Peyer's patch (tissue), 4 donors: ENCODE data around the gene SHISA8. TPM values are rescaled to one million over a fixed set of nuclear protein-coding genes. Genes with fewer than 3 reads are reported as not detected.

ENCODE experiments used
- DNase-seq, 3 donors: peaks; one replicate each; pipeline ENCODE4 v3.0.0-alpha.2; 2017 to 2019
- H3K27ac ChIP-seq, 4 donors: fragments of 200-600 bp; sonication (generic); one replicate each; pipeline ENCODE4 v1.5.1; 2016 to 2019
- H3K27me3 ChIP-seq, 2 donors: fragments of 200-600 bp; sonication (generic); one replicate each; pipeline ENCODE4 v1.5.1; 2019
- H3K36me3 ChIP-seq, 3 donors: fragments of 200-600 bp; sonication (generic); one replicate each; pipeline ENCODE4 v1.5.1; 2016 to 2019
- H3K4me1 ChIP-seq, 4 donors: fragments of 200-600 bp; sonication (generic); one replicate each; pipeline ENCODE4 v1.5.1; 2016 to 2019
- H3K4me3 ChIP-seq, 4 donors: fragments of 200-600 bp; sonication (generic); 1 replicate in 3 of 4; 2 replicates in 1 of 4; pipeline ENCODE4 v1.5.1; 2016 to 2019; ENCODE audit warnings: mild to moderate bottlenecking in 1 of 4
- H3K9me3 ChIP-seq, 4 donors: fragments of 200-600 bp; sonication (generic); one replicate each; pipeline ENCODE4 v1.5.1; 2016 to 2019; ENCODE audit warnings: mild to moderate bottlenecking in 1 of 4
- POLR2A ChIP-seq, 2 donors: fragments of 450-650 bp; IDR thresholded peaks; one replicate each; pipeline ENCODE4 v1.5.1; 2017; ENCODE audit warnings: antibody characterized with exemption in 2 of 2, mild to moderate bottlenecking in 2 of 2, moderate library complexity in 2 of 2
- total RNA-seq, 4 donors: library from RNA; depleted of rRNA; stranded (reverse); fragments of >200 nt; gene quantifications; one replicate each; pipeline ENCODE4 v1.1.0, GENCODE V29; 2016
- TF ChIP-seq, protein P1 (sequence below), 6 experiments: fragments of 450-650 bp in 4 of 6; fragments of 200-600 bp in 2 of 6; sonication (generic) in 1 of 6; IDR thresholded peaks; one replicate each; pipeline ENCODE4 v1.5.1; 2017 to 2019; ENCODE audit warnings: antibody characterized with exemption in 6 of 6, mild to moderate bottlenecking in 3 of 6, moderate library complexity in 1 of 6

SHISA8 gene
- total RNA-seq, 4 donors from 2014 or later, result not detected

DNA sequence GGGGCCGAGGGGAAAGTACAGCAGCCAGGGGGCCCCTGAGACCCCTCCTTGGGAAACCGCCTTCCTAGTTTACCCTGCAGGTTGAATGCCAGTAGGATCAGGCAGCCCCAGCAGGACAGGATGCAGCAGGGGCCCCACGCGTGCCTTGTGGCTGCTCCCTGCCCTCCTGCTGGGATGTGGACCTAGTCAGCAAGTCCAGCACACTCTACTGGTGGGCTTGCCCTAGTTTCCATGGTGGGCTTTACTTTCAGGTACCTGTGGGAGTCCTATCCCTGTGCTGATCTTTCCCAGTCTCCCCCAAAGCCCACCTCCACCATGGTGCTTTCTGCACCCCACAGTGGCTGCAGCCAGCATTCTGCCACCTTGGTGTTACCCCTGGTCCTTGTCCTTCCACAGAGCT lies 22.2 kb downstream of the SHISA8 start:
- H3K27ac ChIP-seq, result no peak overlapping the region
- H3K4me1 ChIP-seq, result no peaks in the 10 kb centered on the region
- no peak for DNase-seq
- H3K27me3 ChIP-seq, result no peaks in the 10 kb centered on the region
- H3K9me3 ChIP-seq, result no peaks in the 10 kb centered on the region
- peaks cover 0 to 95% (median 0%) of the 10 kb centered on the region in 3 donors for H3K36me3 ChIP-seq
- TF ChIP-seq, protein P1, sequence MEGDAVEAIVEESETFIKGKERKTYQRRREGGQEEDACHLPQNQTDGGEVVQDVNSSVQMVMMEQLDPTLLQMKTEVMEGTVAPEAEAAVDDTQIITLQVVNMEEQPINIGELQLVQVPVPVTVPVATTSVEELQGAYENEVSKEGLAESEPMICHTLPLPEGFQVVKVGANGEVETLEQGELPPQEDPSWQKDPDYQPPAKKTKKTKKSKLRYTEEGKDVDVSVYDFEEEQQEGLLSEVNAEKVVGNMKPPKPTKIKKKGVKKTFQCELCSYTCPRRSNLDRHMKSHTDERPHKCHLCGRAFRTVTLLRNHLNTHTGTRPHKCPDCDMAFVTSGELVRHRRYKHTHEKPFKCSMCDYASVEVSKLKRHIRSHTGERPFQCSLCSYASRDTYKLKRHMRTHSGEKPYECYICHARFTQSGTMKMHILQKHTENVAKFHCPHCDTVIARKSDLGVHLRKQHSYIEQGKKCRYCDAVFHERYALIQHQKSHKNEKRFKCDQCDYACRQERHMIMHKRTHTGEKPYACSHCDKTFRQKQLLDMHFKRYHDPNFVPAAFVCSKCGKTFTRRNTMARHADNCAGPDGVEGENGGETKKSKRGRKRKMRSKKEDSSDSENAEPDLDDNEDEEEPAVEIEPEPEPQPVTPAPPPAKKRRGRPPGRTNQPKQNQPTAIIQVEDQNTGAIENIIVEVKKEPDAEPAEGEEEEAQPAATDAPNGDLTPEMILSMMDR (IDR thresholded peaks at IDR 0.05), result no peak
- TF ChIP-seq POLR2A (IDR thresholded peaks at IDR 0.05), result no peak
- H3K4me3 ChIP-seq, result no peak overlapping the region

DNA sequence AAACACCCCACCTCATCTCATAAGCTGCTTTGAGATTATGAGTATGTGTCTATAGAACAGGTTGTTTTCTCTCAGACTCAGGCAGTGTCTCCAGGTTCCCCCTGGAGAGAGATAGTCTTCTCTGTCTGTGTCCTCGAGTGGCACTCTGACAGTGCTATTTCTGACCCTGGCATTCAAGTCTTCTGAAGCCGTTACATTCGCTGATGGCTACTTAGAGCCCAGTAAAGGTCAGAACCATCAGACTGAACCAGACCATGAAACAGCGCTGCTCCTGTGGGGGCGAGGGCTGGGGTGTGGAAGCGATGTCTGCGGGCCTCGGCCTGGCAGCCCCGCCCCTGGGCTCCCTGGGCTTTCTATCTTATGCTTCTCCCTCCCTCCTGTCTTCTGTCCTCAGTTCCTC lies 23.5 kb downstream of the SHISA8 start:
- Histone ChIP-seq H3K4me1 (no peaks in the 10 kb centered on the region), H3K27me3 (no peaks in the 10 kb centered on the region), H3K36me3 (peaks cover 0 to 95% (median 0%) of the 10 kb centered on the region in 3 donors), H3K4me3 (no peak overlapping the region), H3K27ac (no peak overlapping the region), H3K9me3 (no peaks in the 10 kb centered on the region)
- no peak for TF ChIP-seq POLR2A (IDR thresholded peaks at IDR 0.05)
- TF ChIP-seq, protein P1 (IDR thresholded peaks at IDR 0.05), result no peak
- DNase-seq, result no peak

DNA sequence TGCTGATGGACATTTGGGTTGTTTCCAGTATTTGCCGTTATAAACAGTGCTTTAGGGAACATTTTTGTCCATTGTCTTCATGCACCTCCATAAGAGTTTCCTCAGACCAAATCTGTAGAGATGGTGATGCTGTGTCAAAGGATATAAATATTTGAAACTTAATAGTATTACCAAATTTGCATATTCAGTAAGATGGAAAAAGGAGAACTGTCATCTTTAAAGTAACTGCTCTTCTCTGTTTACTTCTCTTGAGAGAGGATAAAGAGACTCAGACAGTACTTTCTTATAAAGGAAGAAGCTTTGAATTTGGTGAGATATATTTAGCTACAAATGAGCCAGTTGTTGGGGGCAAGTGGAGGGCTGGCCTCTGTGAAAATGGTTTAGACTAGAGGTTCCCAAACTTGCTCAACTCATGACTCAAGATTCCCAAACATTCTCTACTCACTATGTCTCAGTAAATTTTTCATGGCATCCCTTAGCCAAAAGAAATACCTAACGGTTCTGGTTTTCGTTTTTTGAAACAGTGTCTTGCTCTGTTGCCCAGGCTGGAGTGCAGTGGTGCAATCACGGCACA lies 26.2 kb downstream of the SHISA8 start:
- no peak overlapping the region for H3K4me3 ChIP-seq
- peak overlapping the region in 1 of 4 donors; percentile 50 for H3K27ac ChIP-seq
- no peaks in the 10 kb centered on the region for H3K27me3 ChIP-seq
- H3K36me3 ChIP-seq, result peaks cover 0 to 95% (median 0%) of the 10 kb centered on the region in 3 donors
- no peak for DNase-seq
- peaks cover 0 to under 1% (median 0%) of the 10 kb centered on the region in 4 donors for H3K4me1 ChIP-seq
- TF ChIP-seq, protein P1 (IDR thresholded peaks at IDR 0.05), result no peak
- no peak for TF ChIP-seq POLR2A (IDR thresholded peaks at IDR 0.05)
- H3K9me3 ChIP-seq, result no peaks in the 10 kb centered on the region

DNA sequence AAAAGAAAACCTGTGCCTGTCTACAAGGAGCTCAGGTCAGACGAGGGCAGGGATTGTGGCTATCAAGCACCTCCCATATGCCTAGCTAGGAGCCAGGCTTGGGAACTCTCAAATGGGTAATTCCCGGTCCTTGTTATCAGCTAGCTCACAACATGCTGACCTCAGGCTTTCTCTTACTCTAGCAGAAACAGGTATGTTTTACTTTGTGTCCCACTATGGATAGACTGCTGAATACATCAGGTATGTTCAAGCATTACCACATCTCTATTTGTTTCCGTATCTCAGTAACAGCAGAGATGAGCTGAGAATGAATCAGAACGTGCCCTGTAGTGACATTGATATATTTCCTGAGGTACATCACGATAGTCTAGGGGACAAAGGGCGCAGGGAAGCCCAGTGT lies 29.4 kb downstream of the SHISA8 start:
- Histone ChIP-seq H3K36me3 (peaks cover 0 to 100% (median 0%) of the 10 kb centered on the region in 3 donors), H3K9me3 (no peaks in the 10 kb centered on the region), H3K27ac (peak overlapping the region in 1 of 4 donors; percentile 65), H3K4me1 (peaks cover 0 to 5% (median 0%) of the 10 kb centered on the region in 4 donors), H3K27me3 (no peaks in the 10 kb centered on the region), H3K4me3 (no peak overlapping the region)
- no peak for TF ChIP-seq POLR2A (IDR thresholded peaks at IDR 0.05)
- TF ChIP-seq, protein P1 (IDR thresholded peaks at IDR 0.05), result no peak
- no peak for DNase-seq

DNA sequence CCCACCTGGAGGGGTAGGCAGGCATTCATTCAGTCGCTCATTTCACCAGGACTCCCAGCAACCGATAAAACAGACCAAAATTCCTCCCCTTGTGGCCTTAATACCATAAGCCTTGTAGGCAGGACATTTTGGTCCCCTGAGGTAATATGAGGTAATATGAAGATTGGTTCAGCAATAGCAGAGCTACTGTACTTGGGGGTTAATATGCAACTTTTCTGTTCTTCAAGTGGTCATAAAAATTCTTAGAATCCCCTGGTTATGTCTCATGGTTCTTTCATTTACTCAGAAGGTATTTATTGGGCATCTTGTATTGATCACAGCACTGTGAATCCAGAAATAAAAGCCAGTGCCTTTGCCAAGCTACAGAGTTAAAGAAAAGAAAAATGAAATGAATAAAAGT lies 29.8 kb downstream of the SHISA8 start:
- Histone ChIP-seq H3K27me3 (no peaks in the 10 kb centered on the region), H3K9me3 (no peaks in the 10 kb centered on the region), H3K4me1 (peaks cover 0 to 5% (median 0%) of the 10 kb centered on the region in 4 donors), H3K4me3 (no peak overlapping the region), H3K36me3 (peaks cover 0 to 99% (median 0%) of the 10 kb centered on the region in 3 donors), H3K27ac (peak overlapping the region in 1 of 4 donors; percentile 65)
- TF ChIP-seq, protein P1 (IDR thresholded peaks at IDR 0.05), result no peak
- TF ChIP-seq POLR2A (IDR thresholded peaks at IDR 0.05), result no peak
- DNase-seq, result no peak
